Memory B cell (primary cell): Measurements from ENCODE around the gene DEFB131B.
A peak's percentile ranks its signal among the peaks of the same experiment; 100 is the strongest.

Experiments used
- ATAC-seq: fragments of 150-1000 bp; cut with Tn5 transposase; 2 replicates; pipeline ENCODE4 v1.10.0; 2021; ENCODE audit warnings: low read depth, mild to moderate bottlenecking, moderate library complexity
- DNase-seq, 2 donors: peaks; one replicate each; pipeline ENCODE4 v3.0.0; 2022; ENCODE audit warnings: low spot score in 2 of 2
- H3K27ac Mint-ChIP-seq: one replicate; pipeline ENCODE4 v1.8.0; 2022; ENCODE audit warnings: mild to moderate bottlenecking, moderate library complexity, mixed read lengths
- H3K27me3 Mint-ChIP-seq: one replicate; pipeline ENCODE4 v1.8.0; 2022; ENCODE audit warnings: mixed read lengths
- H3K36me3 Mint-ChIP-seq: one replicate; pipeline ENCODE4 v1.8.0; 2022; ENCODE audit warnings: mild to moderate bottlenecking, mixed read lengths
- H3K4me1 Mint-ChIP-seq: one replicate; pipeline ENCODE4 v1.8.0; 2022; ENCODE audit warnings: mixed read lengths
- H3K4me3 Mint-ChIP-seq: one replicate; pipeline ENCODE4 v1.8.0; 2022; ENCODE audit warnings: mild to moderate bottlenecking, moderate library complexity, mixed read lengths
- H3K9me3 Mint-ChIP-seq: one replicate; pipeline ENCODE4 v1.8.0; 2022; ENCODE audit warnings: mixed read lengths

Gene DEFB131B

GRCh38 chr11:71928737-71929443 lies 50.6 kb downstream of the DEFB131B start, which contains the start of gene RNF121:
RNF121 (plus strand) TSS chr11:71929046; CDS start chr11:71929062, 16 bp downstream.
- Mint-ChIP-seq H3K27me3 (no peaks in the 10 kb centered on the region), H3K27ac (peak within 1 kb of the TSS; percentile 98), H3K4me3 (peak within 1 kb of the TSS; percentile 94), H3K4me1 (peaks cover 35% of the 10 kb centered on the region), H3K9me3 (no peaks in the 10 kb centered on the region), H3K36me3 (peaks cover 3% of the 10 kb centered on the region)
- ATAC-seq (peak; percentile 93), DNase-seq (peak; percentile 93)

- ATAC-seq (no peak), DNase-seq (no peak)
- peaks cover 41% of the 10 kb centered on the region for H3K4me1 Mint-ChIP-seq
- H3K36me3 Mint-ChIP-seq = peaks cover 3% of the 10 kb centered on the region
- peak overlapping the region; percentile 98 for H3K27ac Mint-ChIP-seq
- H3K4me3 Mint-ChIP-seq = peak overlapping the region; percentile 94
- no peaks in the 10 kb centered on the region for H3K9me3 Mint-ChIP-seq
- no peaks in the 10 kb centered on the region for H3K27me3 Mint-ChIP-seq
These were observed 51.2 kb downstream of the DEFB131B start for GRCh38 chr11:71929491-71929890.

- H3K36me3 Mint-ChIP-seq = no peaks in the 10 kb centered on the region
- peak overlapping the region; percentile 98 for H3K27ac Mint-ChIP-seq
- ATAC-seq (no peak), DNase-seq (no peak)
- no peaks in the 10 kb centered on the region for H3K27me3 Mint-ChIP-seq
- H3K4me1 Mint-ChIP-seq = peaks cover 43% of the 10 kb centered on the region
- H3K9me3 Mint-ChIP-seq = no peaks in the 10 kb centered on the region
- H3K4me3 Mint-ChIP-seq = peak overlapping the region; percentile 94
These were observed 52.4 kb downstream of the DEFB131B start for GRCh38 chr11:71930556-71931244.

DNA sequence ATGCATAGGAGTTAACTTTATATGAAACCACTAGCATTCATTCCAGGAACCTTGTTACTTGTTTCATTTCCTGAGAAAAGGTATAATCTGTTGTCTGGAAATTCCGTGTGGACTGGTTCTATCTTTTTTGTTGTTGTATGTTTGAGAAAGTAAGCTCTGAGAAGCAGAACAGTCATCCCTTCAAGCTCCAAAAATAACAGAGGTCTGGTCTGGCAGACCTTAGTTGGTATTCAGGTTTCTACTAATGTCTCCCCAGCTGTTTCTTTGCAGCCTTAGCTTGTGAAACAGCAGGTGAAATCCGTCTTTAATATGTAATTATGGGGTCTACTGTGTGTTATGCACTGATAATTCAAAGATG lies 53.0 kb downstream of the DEFB131B start:
- no peaks in the 10 kb centered on the region for H3K27me3 Mint-ChIP-seq
- H3K9me3 Mint-ChIP-seq = no peaks in the 10 kb centered on the region
- ATAC-seq (no peak), DNase-seq (no peak)
- H3K4me3 Mint-ChIP-seq = peak overlapping the region; percentile 30
- H3K27ac Mint-ChIP-seq = peak overlapping the region; percentile 73
- H3K36me3 Mint-ChIP-seq = no peaks in the 10 kb centered on the region
- H3K4me1 Mint-ChIP-seq = peaks cover 43% of the 10 kb centered on the region

DNA sequence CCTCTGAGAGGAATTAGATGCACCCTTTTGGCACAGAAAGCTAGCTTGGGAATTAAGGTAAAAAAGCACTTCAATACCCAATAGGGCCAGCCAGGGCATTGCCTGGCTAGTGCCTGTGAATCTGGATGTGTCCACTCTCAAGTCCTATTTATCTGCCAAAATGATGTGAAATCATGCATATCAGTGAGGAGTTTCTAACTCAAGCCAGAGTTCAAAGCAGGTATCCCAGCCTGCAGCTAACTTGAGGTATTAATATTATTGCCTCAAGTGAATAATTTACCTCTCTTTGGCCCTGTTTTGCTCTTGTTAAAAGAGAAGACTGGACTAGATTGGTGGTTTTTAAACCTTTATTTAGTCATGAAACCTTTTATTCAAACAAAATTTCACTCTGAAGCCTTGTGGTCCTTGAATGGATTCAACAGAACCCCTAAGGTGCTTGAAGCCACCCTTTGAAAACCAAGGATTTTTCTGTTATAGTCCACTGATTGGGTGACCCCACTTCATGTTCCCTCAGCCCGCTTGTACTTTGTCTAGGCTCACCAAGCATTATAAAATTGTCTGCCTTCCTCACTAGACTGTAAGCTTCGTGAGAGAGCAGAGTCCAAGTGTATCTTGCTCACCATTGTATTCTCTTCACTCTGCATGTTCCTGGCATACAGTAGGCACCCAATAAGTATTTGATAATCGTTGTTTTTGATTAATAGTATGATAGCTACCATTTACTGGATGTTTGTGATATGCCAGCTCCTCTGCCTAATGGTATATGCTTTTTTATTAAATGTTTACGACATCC lies 55.1 kb downstream of the DEFB131B start:
- peaks cover 43% of the 10 kb centered on the region for H3K4me1 Mint-ChIP-seq
- H3K36me3 Mint-ChIP-seq = peaks cover 6% of the 10 kb centered on the region
- ATAC-seq (no peak), DNase-seq (no peak)
- no peaks in the 10 kb centered on the region for H3K27me3 Mint-ChIP-seq
- H3K9me3 Mint-ChIP-seq = no peaks in the 10 kb centered on the region
- H3K4me3 Mint-ChIP-seq = no peak overlapping the region
- peak overlapping the region; percentile 96 for H3K27ac Mint-ChIP-seq
